ENCODE data around the gene SYT2.
A peak's percentile ranks its signal among the peaks of the same experiment; 100 is the strongest.
"Not testable (repeated sequence)": the region's sequence is repeated elsewhere in the genome, so short reads cannot be mapped to it uniquely, and the experiment has no call there.

SYT2 gene

DNA sequence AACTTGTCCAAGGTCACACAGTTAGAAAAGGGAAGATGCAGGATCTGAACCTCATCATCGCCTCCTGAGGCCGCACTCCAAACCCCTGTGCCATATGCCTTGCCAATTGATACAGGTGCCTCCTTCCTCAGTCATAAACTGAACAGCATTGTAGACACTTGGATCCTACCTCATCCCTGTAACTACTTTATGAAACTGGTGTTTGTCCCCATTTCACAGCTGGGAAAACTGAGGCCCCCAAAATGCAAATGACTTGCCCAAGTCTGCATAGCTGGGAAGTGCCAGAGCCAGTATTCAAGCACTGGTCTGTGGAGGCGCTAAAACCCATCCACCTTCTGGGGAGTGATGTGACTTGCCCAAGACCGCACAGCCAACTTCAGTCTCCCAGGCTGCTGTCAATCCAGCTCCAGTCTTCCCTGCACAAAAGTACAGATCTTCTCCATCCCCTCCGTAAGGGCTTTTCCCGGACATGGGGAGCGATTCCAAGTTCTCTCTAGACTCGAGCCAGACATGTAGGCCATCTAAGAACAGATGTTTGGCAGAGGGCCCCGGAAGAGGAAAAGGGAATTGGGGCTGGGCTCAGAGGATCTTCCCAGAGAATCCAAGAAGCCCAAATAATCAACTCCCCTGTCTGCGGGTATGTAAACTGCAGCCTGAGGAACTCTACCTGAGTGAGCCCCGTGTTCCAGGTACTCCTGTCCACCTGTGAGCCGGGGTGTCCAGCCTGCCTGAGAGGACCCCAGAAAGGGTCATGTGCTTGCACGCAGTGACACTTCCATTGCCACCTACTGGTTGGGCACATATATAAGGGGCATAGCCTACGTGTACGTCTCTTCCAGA, 60.5 kb downstream of the SYT2 start:
- Mint-ChIP-seq H3K4me1 (no peaks in the 10 kb centered on the region), H3K27ac (no peak overlapping the region), H3K4me3 (no peak overlapping the region), H3K36me3 (ENCODE audit: low read depth) (no peaks in the 10 kb centered on the region), H3K9me3 (no peaks in the 10 kb centered on the region), H3K27me3 (peaks cover 44% of the 10 kb centered on the region)
- DNase-seq: no peak
- no peak for ATAC-seq

DNA sequence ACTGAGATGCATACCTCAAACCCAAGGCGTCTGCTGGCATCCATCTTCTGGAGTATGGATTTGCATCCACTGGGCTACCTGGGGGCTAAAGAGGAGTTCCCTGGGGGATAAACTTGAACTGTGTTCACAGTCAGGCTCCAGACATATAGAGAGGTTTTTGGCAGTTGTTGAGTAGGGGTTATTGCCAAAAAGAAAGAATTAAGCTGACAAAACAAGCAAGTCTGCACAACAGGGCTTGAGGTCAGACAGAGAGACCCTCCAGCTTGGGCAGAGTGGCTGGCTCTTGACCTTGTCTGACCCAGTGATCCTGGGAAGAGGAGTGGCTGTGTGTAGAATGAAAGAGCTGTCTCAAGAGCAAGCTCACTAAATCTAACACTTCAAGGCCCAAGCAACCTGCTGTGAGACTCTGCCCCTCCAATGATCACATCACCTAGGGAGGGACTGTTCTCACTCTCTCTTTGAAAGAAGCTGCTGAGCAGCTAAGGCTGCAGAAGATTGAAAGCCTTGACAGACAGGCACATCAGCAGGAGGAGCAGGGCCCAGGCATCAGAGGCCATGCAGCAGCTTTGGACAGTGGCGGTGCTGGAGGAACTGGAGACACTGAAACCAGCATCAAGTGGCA, 61.5 kb downstream of the SYT2 start:
- Mint-ChIP-seq H3K36me3 (ENCODE audit: low read depth) (no peaks in the 10 kb centered on the region), H3K4me3 (no peak overlapping the region), H3K27me3 (peaks cover 54% of the 10 kb centered on the region), H3K4me1 (peaks cover 9% of the 10 kb centered on the region), H3K27ac (no peak overlapping the region), H3K9me3 (no peaks in the 10 kb centered on the region)
- DNase-seq (no peak), ATAC-seq (no peak)

DNA sequence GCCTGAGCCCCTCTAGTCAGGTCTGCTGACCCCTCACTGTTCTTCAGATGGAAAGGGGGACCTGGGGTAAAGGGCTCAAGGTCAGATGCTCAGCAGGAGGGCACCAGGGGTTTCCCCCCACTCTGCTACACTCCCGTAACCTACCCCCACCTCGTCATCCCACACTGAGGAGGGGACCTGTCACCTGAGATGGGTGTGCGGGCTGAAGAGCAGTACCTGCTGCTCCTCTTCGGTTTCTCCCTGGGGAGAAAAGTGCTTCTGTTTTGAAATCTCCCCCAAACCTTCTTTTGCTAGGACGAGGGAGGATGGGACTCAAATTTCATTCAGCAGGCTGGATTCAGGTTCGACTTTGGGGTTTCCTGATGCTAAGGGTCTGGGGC, 65.2 kb downstream of the SYT2 start:
- ATAC-seq (no peak), DNase-seq (no peak)
- H3K4me1 Mint-ChIP-seq: peaks cover 22% of the 10 kb centered on the region
- H3K27ac Mint-ChIP-seq: no peak overlapping the region
- peaks cover 67% of the 10 kb centered on the region for H3K27me3 Mint-ChIP-seq
- H3K4me3 Mint-ChIP-seq: no peak overlapping the region
- H3K9me3 Mint-ChIP-seq: no peaks in the 10 kb centered on the region
- no peaks in the 10 kb centered on the region for H3K36me3 Mint-ChIP-seq (ENCODE audit: low read depth)

DNA sequence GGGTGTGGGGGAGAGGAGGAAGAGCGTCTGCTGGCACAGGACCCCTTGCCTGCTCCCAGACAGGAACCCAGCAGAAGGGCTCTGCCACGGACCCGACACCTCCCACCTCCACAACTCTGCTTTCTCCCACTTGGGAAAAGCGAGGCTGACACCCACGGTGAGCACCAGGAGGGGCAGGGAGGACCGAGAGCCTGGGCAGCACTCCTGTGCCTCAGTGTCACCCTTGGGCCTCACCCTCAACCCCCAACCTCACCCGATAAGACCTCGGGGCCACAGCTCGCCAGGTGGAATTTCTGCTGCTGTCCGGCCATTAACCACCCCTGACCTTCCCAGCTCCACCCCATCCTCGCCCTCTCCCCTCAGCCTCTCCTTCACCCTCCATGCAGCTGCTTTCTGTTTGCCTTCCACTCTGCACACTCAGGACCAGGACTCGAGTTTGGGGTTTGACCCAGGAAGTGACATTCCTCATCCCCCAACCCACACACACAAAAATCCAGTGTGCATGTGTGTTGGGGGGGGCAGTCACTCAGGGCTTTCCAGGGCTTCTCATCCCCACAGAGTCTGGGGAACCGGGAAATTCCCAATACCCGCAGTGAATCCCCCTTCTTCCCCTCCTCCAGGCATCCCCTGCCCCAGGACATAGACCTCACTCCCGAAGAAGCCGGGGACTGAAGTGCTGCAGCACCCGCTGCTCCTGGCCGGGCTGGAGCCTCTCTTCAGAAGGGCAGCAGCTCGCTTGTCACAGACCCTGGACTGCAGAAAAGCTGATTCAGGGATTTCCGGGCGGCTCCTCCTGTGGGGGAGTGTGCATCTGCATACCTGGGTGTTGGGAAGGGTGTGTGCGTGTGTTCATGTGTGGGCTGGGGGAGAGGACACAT, 65.8 kb downstream of the SYT2 start:
- peaks cover 72% of the 10 kb centered on the region for H3K27me3 Mint-ChIP-seq
- H3K36me3 Mint-ChIP-seq (ENCODE audit: low read depth): no peaks in the 10 kb centered on the region
- DNase-seq (no peak), ATAC-seq (no peak)
- no peaks in the 10 kb centered on the region for H3K9me3 Mint-ChIP-seq
- H3K4me1 Mint-ChIP-seq: peaks cover 22% of the 10 kb centered on the region
- peak overlapping the region; percentile 25 for H3K4me3 Mint-ChIP-seq
- no peak overlapping the region for H3K27ac Mint-ChIP-seq

DNA sequence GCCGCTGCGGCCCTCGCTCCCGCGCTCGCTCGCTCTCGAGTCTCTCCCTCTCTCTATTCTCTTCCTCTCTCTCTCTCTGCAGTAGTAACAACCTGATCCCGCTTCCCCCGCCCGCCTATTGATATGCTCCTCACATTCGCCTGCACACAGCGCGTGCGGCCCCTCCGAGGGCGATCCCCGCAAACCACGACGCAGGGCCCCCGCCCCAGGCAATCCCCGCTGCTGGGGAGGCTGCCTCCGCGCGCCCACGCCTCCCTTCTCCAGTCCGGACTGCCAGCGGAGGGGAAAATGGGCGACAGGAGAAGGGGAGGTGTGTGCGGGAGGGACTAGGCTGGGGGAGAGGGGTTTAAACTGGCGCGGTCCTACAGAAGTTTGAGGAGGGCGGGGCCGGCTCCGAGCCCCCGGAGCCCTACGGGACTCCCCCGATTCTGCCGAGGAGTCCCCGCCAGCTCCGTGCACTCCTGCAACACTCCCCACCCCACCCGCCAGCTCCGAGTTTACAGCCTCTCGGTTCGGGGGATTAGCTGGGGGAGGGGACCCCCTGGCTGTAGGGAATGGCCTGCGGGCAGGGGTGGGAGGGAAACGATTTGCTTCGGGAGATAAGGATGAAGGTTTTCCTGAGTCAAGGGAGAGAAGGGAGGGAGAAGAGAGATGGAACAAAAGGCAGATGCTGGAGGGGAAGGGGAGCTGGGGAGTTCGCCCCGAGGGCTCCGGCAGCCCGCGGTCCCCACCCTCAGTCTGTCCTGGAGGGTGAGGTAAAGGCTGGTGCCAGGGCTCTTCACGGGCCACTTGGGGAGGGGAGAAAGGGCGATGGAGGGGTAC, 66.6 kb downstream of the SYT2 start:
- H3K36me3 Mint-ChIP-seq (ENCODE audit: low read depth): no peaks in the 10 kb centered on the region
- peak overlapping the region; percentile 24 for H3K4me3 Mint-ChIP-seq
- H3K27me3 Mint-ChIP-seq: peaks cover 76% of the 10 kb centered on the region
- H3K9me3 Mint-ChIP-seq: no peaks in the 10 kb centered on the region
- H3K27ac Mint-ChIP-seq: no peak overlapping the region
- ATAC-seq: no peak
- peaks cover 22% of the 10 kb centered on the region for H3K4me1 Mint-ChIP-seq
- no peak for DNase-seq

DNA sequence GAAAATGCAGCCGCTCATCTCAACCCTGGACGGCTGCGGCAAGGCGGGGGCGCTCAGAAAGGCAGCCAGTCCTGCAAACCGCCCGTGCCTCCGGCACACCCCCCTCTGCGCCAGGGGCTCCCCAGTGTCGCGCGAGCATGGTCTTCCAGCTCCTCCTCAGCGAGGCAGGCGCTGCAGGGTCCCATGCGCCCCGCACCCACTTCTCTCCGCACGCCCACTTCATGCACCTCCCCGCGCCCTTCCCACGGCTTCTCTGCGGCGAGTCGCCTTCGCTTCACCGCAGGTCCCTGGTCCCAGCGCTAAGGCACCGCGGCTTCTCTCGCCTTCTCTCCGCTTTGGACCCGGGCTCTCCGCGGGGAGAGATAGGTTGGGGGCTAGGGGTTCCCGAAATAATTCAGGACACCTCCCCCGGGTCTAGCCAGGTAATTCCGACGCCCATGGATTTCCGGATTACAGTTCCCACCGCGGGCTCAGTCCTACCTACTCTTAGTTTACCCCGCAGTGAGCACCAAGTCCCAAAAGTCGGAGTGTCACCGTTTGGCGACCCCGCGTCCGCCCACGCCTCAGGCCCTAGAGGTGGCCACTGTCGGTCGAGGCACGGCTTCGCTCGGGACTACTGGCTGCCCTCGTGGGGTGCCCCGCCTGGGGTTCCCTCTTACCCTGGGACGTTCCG, 67.5 kb downstream of the SYT2 start:
- ATAC-seq: no peak
- H3K4me3 Mint-ChIP-seq: peak overlapping the region; percentile 36
- H3K9me3 Mint-ChIP-seq: no peaks in the 10 kb centered on the region
- H3K36me3 Mint-ChIP-seq (ENCODE audit: low read depth): no peaks in the 10 kb centered on the region
- H3K4me1 Mint-ChIP-seq: peaks cover 22% of the 10 kb centered on the region
- no peak for DNase-seq
- H3K27ac Mint-ChIP-seq: no peak overlapping the region
- H3K27me3 Mint-ChIP-seq: peaks cover 79% of the 10 kb centered on the region

DNA sequence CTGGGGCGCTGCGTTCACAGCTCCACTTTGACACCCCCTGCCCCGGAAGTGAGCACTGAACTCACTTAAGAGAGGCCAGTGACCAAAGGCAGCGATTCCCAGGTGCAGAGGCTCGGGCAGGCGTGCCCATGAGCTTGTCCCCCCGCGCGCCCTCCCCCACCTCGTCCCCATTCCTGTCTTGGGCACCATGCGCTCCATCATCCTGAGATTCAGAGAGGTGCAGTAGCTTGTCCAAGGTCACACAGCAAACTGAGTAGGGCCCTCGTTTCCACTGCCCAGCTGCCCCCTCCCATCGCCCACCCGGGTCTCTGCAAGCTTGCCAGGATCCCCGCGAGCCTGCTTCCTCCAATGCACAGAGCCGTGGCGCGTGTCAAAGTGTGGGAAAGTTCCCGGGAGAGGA, 68.0 kb downstream of the SYT2 start:
- no peak overlapping the region for H3K27ac Mint-ChIP-seq
- H3K9me3 Mint-ChIP-seq: no peaks in the 10 kb centered on the region
- no peaks in the 10 kb centered on the region for H3K36me3 Mint-ChIP-seq (ENCODE audit: low read depth)
- H3K4me3 Mint-ChIP-seq: no peak overlapping the region
- H3K4me1 Mint-ChIP-seq: peaks cover 22% of the 10 kb centered on the region
- DNase-seq (no peak), ATAC-seq (no peak)
- peaks cover 77% of the 10 kb centered on the region for H3K27me3 Mint-ChIP-seq

DNA sequence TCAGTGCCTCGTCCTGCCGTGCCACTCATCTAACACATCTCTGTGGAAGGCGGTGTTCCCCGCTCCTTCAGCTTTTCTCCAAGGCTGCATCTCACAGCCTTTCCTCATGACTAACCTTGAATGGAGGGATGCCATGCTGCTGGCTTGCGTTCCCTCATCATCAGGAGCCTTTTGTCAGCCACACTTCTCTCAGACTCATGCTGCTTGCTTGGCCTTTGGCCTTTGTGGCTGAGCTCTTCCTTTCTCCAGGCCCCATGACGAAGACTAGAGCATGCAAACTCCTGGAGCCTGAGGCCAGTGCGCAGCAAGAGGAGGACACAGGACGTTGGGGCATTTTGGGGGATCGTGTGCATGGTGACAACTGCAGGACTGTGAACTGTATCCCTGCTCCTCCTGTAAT, 70.8 kb downstream of the SYT2 start:
- DNase-seq (no peak), ATAC-seq (no peak)
- H3K4me3 Mint-ChIP-seq: no peak overlapping the region
- no peaks in the 10 kb centered on the region for H3K9me3 Mint-ChIP-seq
- H3K36me3 Mint-ChIP-seq (ENCODE audit: low read depth): no peaks in the 10 kb centered on the region
- H3K27me3 Mint-ChIP-seq: peaks cover 59% of the 10 kb centered on the region
- H3K27ac Mint-ChIP-seq: no peak overlapping the region
- H3K4me1 Mint-ChIP-seq: peaks cover 19% of the 10 kb centered on the region

DNA sequence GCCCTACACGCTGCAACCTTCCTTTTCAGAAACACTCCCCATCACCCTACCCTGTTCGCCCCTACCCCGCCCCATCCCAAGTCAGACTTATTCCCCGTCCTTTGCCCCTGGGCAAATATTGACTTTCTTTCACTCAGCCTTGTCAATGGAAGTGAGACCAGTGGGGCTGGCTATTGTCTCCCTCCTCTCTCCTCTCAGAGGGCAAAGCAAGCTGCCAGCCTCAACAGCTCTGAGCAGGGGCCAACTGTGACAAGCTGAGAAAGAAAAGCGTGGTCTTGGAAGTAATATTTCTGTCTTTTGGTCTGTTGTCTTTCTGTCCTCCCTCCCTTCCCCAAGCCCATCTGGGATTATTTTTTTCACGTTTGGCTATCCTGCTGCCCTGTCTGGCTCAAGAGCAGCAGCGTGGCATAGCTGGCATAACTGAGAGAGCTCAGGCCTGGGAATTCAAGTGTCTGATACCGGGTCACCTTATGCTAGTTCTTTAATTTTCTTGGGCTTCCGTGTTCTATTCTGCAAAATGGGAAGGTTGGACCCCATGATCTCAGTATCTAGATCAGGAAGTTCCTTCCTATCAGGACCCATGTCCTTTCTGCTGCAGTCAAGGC, 71.5 kb downstream of the SYT2 start:
- DNase-seq; H3K4me3 Mint-ChIP-seq; H3K9me3 Mint-ChIP-seq; H3K36me3 Mint-ChIP-seq (ENCODE audit: low read depth); H3K27ac Mint-ChIP-seq; ATAC-seq: not testable (repeated sequence)
- Mint-ChIP-seq H3K27me3 (peaks cover 53% of the 10 kb centered on the region), H3K4me1 (peaks cover 13% of the 10 kb centered on the region)

DNA sequence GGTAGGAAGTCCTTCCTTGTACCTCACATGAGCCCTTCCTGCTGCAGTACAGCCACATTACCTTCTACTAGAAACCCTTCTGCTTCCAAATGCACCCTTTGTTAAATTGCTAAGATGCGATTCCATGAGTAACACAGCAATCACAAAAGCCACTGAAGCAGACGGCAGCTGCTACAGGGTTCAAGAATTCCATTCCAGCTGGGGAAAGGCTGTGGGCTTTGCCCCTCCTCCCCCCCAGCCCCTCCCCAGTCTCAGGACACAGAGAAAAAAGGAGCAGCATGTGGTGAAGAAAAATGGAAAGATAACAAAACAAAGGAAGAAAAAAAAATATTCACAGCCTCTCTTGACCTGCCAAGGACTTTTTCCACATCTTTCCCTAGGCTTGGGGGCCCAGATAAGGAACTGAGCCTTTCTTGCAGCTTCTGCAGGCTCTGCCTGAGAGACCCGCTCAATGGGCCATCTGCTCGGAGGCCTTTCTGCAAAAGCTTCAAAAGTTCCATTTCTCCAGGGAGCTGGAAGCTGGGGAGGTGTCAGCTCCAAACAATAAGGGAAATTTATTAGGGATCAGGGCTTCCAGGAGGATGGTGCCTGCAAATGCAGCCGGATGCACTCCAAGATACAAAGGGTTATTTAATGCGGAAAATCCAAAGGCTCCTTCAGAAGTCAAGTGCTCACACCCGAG, 72.1 kb downstream of the SYT2 start:
- peaks cover 49% of the 10 kb centered on the region for H3K27me3 Mint-ChIP-seq
- DNase-seq: no peak

DNA sequence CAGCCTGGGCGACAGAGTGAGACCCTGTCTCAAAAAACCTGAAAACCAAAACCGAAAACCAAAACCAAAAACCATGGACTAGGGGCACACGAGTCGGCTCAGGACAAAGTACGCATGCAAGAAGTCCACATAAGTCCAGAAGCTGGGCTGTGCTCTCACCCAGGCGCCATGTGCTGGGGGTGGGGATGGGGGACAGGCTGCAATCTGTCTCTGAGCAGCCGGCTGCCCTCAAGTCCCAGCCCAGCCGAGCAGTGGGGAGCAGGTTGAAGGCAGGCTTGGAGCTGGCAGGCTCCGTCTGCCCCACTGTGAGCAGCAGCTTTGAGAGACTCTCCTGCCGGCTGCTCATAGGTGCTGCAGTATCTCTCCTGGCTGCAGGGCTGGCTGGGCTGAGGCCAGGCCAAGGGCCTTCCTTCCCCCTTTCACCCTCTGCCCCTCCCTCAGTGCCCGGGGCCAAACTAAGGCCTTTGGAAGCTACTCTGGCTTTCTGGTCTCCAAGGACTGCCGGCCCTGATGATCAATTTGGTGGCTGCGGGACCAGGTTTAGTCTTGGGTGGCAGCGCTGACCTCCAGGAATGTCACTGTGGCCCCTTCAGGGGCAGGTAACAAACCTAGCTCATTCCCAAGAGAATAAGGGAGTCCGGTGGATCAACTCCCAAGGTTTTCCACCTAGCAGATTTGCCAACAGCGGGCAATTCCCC, 72.8 kb downstream of the SYT2 start:
- DNase-seq; H3K9me3 Mint-ChIP-seq; H3K4me3 Mint-ChIP-seq; H3K36me3 Mint-ChIP-seq (ENCODE audit: low read depth); ATAC-seq; H3K4me1 Mint-ChIP-seq; H3K27ac Mint-ChIP-seq: not testable (repeated sequence)
- H3K27me3 Mint-ChIP-seq: peaks cover 43% of the 10 kb centered on the region

More for the DNA sequence above, 72.1 kb downstream of the SYT2 start:
- Mint-ChIP-seq H3K36me3 (ENCODE audit: low read depth) (no peaks in the 10 kb centered on the region), H3K27ac (no peak overlapping the region), H3K9me3 (no peaks in the 10 kb centered on the region), H3K4me1 (peaks cover 10% of the 10 kb centered on the region), H3K4me3 (no peak overlapping the region)
- no peak for ATAC-seq

DNA sequence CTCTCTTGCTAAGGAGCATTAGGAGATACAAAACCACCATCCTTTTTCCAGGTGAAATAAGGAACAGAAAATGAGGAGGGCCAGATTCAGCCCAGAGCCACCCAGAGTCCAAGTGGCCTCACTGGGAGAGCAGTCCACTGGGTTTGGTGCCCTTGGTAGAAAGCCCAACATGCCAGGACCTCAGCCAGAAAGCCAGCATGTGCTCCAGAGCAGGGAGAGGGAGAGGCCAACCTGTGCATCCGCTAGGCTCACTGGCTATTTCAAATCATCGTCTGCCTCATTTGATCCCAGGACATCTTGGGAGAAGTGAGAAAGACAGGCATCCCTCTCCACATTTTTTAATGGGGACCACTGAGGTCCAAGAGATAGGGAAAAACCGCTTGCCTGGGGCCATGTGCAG, 74.1 kb downstream of the SYT2 start:
- H3K4me1 Mint-ChIP-seq; H3K9me3 Mint-ChIP-seq; H3K27ac Mint-ChIP-seq; H3K36me3 Mint-ChIP-seq (ENCODE audit: low read depth); H3K4me3 Mint-ChIP-seq; DNase-seq; ATAC-seq: not testable (repeated sequence)
- peaks cover 34% of the 10 kb centered on the region for H3K27me3 Mint-ChIP-seq

Data from activated naive CD8-positive, alpha-beta T cell treated with anti-CD3 and anti-CD28 coated beads, Interleukin-2, amount 50 U/mL, for 24 hours (primary cell).